Kidney (tissue), 14 donors: ENCODE measurements around the gene ZNF564. TPM values are rescaled to one million over a fixed set of nuclear protein-coding genes. Genes with fewer than 3 reads are reported as not detected.

Experiments
- DNase-seq, 5 donors: peaks; one replicate each; pipeline ENCODE4 v3.0.0-alpha.2; 2013 to 2020
- FAIRE-seq: peaks from 2 replicates; lab custom pipeline; 2012; peaks lifted over from hg19 to GRCh38; lab: Jason Lieb, UNC
- H3K27ac ChIP-seq, 2 donors: one replicate each; pipeline ENCODE4 v1.7.0; 2013; ENCODE audit warnings: low read depth in 2 of 2, low read length in 2 of 2, inconsistent platforms in 1 of 2
- H3K27me3 ChIP-seq: one replicate; pipeline ENCODE4 v1.7.1; 2013; ENCODE audit warnings: low read length, inconsistent platforms; ENCODE audit not compliant: control insufficient read depth, insufficient read depth
- H3K36me3 ChIP-seq, 3 donors: one replicate each; pipeline versions ENCODE4 v1.7.0 to v1.7.1; 2013; ENCODE audit warnings: low read length in 3 of 3, control low read depth in 1 of 3, inconsistent platforms in 1 of 3; ENCODE audit not compliant: insufficient read depth in 3 of 3, control insufficient read depth in 2 of 3
- H3K4me1 ChIP-seq, 3 donors: one replicate each; pipeline versions ENCODE4 v1.7.0 to v1.7.1; 2013; ENCODE audit warnings: low read length in 3 of 3, inconsistent platforms in 1 of 3, low read depth in 1 of 3; ENCODE audit not compliant: control insufficient read depth in 2 of 3, insufficient read depth in 2 of 3
- H3K4me3 ChIP-seq, 3 donors: one replicate each; pipeline versions ENCODE4 v1.7.0 to v1.8.1; 2013; ENCODE audit warnings: low read length in 3 of 3, control low read depth in 1 of 3, inconsistent platforms in 1 of 3
- H3K9ac ChIP-seq, 3 donors: one replicate each; pipeline versions ENCODE4 v1.7.0 to v1.7.1; 2013; ENCODE audit warnings: low read length in 3 of 3, control low read depth in 1 of 3, inconsistent platforms in 1 of 3
- H3K9me3 ChIP-seq, 3 donors: one replicate each; pipeline versions ENCODE4 v1.7.0 to v1.7.1; 2013; ENCODE audit warnings: low read length in 3 of 3, control low read depth in 1 of 3, inconsistent platforms in 1 of 3; ENCODE audit not compliant: control insufficient read depth in 2 of 3, insufficient read depth in 1 of 3
- intact Hi-C: fragments of 100-400 bp; cut with DNase I; formaldehyde crosslinking; loops from one replicate; pipeline ENCODE4 v1.11.1; 2022
- polyA plus RNA-seq: library from polyadenylated mRNA; stranded (reverse); fragments of 350-450 nt; fragmentation: Illumina TruSeq; extraction: RNeasy Lipid Tissue Mini Kit (QIAGEN cat#74804); gene quantifications from one replicate; pipeline ENCODE4 v1.2.3, GENCODE V29; 2014; ENCODE audit warnings: low read depth, low replicate concordance; ENCODE audit not compliant: insufficient read depth
- total RNA-seq: library from RNA; stranded (reverse); fragmentation: NEBNext Ultra II Directional; extraction: Animal tissue kit (Norgen Biotek cat#: 25700); gene quantifications from one replicate; pipeline ENCODE4 v1.2.1, GENCODE V29; 2021
- TF ChIP-seq, protein P1 (sequence below): IDR thresholded peaks from 3 replicates; pipeline ENCODE4 v1.5.1; 2012; ENCODE audit warnings: mild to moderate bottlenecking, moderate library complexity, borderline replicate concordance; ENCODE audit not compliant: insufficient read depth; ENCODE audit errors: extremely low read depth
- donor health status: control.
- donor health status: control.
- donor health status: control.
- donor health status: control.
- donor health status: control.
- donor health status: DM: yes; HTN: yes; CAD: no.
- donor health status: Normal renal cell carcinoma (clear cell type).

ZNF564 gene
- total and polyA plus RNA-seq, 2 donors from 2014 or later, result 10.2 to 22.6 TPM

DNA sequence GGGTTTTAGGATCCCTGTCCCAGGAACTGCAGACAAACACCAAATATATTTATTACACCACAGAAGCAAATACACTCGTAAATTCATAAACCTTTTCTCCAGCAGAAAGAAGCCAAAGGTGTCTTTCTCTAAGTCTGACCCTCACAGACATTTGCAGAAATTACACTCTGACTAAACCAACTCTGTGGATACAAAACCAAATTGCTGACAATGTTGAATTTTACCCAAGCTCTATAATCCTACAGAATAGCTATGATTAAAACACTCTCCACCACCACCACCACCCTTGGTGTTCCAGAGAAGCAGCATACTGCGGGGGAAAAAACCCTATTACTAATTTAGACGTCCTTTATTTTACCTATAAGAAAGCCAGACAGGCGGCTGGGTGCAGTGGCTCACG, 5.2 kb downstream of the ZNF564 start:
- peaks cover 0 to 4% (median 2%) of the 10 kb centered on the region in 3 donors for H3K36me3 ChIP-seq
- TF ChIP-seq, protein P1, sequence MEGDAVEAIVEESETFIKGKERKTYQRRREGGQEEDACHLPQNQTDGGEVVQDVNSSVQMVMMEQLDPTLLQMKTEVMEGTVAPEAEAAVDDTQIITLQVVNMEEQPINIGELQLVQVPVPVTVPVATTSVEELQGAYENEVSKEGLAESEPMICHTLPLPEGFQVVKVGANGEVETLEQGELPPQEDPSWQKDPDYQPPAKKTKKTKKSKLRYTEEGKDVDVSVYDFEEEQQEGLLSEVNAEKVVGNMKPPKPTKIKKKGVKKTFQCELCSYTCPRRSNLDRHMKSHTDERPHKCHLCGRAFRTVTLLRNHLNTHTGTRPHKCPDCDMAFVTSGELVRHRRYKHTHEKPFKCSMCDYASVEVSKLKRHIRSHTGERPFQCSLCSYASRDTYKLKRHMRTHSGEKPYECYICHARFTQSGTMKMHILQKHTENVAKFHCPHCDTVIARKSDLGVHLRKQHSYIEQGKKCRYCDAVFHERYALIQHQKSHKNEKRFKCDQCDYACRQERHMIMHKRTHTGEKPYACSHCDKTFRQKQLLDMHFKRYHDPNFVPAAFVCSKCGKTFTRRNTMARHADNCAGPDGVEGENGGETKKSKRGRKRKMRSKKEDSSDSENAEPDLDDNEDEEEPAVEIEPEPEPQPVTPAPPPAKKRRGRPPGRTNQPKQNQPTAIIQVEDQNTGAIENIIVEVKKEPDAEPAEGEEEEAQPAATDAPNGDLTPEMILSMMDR, result no peak
- H3K4me3 ChIP-seq, result no peak overlapping the region
- H3K27me3 ChIP-seq, result no peaks in the 10 kb centered on the region
- H3K9ac ChIP-seq, result no peak overlapping the region
- no peaks in the 10 kb centered on the region for H3K9me3 ChIP-seq
- FAIRE-seq (no peak), DNase-seq (no peak)
- H3K4me1 ChIP-seq, result peaks cover 0 to 11% (median 7%) of the 10 kb centered on the region in 3 donors
- intact Hi-C loops, result no loop called here
- no peak overlapping the region for H3K27ac ChIP-seq

DNA sequence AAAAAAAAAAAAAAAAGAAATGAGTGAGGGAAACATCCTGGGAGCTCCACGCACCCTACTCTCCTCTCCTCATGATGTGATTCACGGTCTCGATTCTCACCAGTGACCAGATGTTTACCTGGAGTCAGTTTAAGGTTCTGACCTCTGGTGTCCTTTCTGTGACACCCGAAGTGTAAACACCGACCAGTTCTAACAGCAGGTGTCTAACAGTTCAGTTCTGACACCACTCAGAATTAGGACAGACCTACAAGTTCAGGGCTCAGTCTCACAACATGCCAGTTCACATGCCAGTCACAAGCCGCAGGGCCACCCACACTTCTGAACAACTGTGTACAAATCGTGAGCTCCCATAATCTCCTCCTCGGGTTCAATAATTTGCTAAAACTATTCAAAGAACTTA, 6.0 kb downstream of the ZNF564 start:
- Histone ChIP-seq H3K27ac (no peak overlapping the region), H3K9me3 (no peaks in the 10 kb centered on the region), H3K4me3 (no peak overlapping the region), H3K27me3 (no peaks in the 10 kb centered on the region), H3K4me1 (peaks cover 0 to 11% (median 7%) of the 10 kb centered on the region in 3 donors), H3K36me3 (peaks cover 0 to 4% (median 2%) of the 10 kb centered on the region in 3 donors), H3K9ac (no peak overlapping the region)
- TF ChIP-seq, protein P1, result no peak
- DNase-seq (no peak), FAIRE-seq (no peak)
- intact Hi-C loops, result no loop called here

DNA sequence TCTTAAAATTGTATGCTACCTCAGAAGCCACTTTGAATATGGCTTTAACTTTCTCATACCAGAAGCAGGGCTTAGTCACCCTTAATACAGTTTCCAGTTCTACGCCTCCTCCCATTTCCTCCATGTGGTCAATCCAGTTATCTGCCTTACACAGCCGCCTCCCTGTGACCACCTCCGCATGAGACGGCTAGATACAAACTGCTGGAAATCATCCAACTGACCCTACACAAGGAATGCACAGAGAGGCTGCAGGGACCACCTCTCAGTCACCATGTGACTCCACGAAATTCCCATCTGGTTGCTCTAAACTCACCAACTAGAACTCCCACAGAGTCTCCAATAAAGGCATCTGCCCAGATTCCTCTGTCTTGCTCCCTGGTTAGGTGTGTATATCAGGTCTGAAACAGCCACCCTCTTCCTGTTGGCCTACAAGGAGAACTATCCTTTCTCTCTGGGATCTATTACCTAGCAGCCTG, 6.8 kb downstream of the ZNF564 start:
- Histone ChIP-seq H3K4me3 (no peak overlapping the region), H3K27ac (no peak overlapping the region), H3K9me3 (no peaks in the 10 kb centered on the region), H3K27me3 (no peaks in the 10 kb centered on the region), H3K36me3 (peaks cover 0 to 5% (median under 1%) of the 10 kb centered on the region in 3 donors), H3K4me1 (peaks cover 0 to 8% (median 5%) of the 10 kb centered on the region in 3 donors), H3K9ac (no peak overlapping the region)
- intact Hi-C loops, result no loop called here
- DNase-seq, result no peak
- FAIRE-seq, result no peak
- TF ChIP-seq, protein P1, result no peak

DNA sequence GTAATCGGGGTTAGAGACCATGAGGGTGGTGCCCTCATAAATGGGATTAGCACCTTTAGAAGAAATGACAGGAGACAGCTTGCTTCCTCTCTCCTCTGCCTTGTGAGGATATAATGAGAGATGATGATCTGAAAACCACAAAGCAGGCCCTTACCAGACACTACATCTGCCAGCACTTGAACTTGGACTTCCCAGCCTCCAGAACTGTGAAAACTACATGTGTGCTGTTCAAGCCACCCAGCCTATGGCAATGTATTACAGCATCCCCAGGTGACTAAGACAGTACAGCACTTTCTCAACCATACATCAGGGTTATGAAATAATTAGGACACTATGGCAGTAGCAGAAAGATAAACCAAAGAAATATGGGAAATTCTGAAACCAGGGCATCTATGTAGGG, 7.4 kb downstream of the ZNF564 start:
- FAIRE-seq, result no peak
- peaks cover 0 to 5% (median 0%) of the 10 kb centered on the region in 3 donors for H3K36me3 ChIP-seq
- DNase-seq, result no peak
- H3K4me1 ChIP-seq, result peaks cover 0 to 3% (median 0%) of the 10 kb centered on the region in 3 donors
- no peak overlapping the region for H3K4me3 ChIP-seq
- H3K27me3 ChIP-seq, result no peaks in the 10 kb centered on the region
- intact Hi-C loops, result no loop called here
- H3K9me3 ChIP-seq, result no peaks in the 10 kb centered on the region
- TF ChIP-seq, protein P1, result no peak
- no peak overlapping the region for H3K9ac ChIP-seq
- no peak overlapping the region for H3K27ac ChIP-seq
